Adipose tissue (tissue), 3 donors: ENCODE results near the gene NEK10. TPM values are rescaled to one million over a fixed set of nuclear protein-coding genes. Genes with fewer than 3 reads are reported as not detected.

ENCODE experiments used
- H3K27ac ChIP-seq: one replicate; pipeline ENCODE4 v1.5.1; 2013; ENCODE audit warnings: low read depth, low read length
- WGBS, 3 donors: extraction: QIAGEN DNeasy Blood & Tissue Kit; methylation state at CpG; one replicate each; pipeline ENCODE4 v1.1.7; 2013; 5-methylcytosine and 5-hydroxymethylcytosine counted together
- polyA plus RNA-seq, 3 donors: library from polyadenylated mRNA; stranded (reverse); fragments of 200-250 nt; gene quantifications; one replicate each; pipeline ENCODE4 v1.2.3, GENCODE V29; 2013
- donor health status: healthy with polysubstance abuse.
- donor health status: Bipolar disorder and iron deficiency.
- donor health status: healthy.

The NEK10 gene
- polyA plus RNA-seq, 3 donors: 0.07 to 0.34 (median 0.09) TPM

GRCh38 chr3:27279123-27279522 is 90.1 kb downstream of the NEK10 start:
- H3K27ac ChIP-seq: no peak overlapping the region
- WGBS, 3 donors: 14 to 58% (median 50%) methylated on average over 1 of the region's 1 CpG

GRCh38 chr3:27278383-27279055 is 90.7 kb downstream of the NEK10 start:
- 44 to 70% (median 61%) methylated on average over 3 of the region's 3 CpGs for WGBS, 3 donors
- no peak overlapping the region for H3K27ac ChIP-seq

GRCh38 chr3:27275441-27275990 is 93.7 kb downstream of the NEK10 start:
- no peak overlapping the region for H3K27ac ChIP-seq
- WGBS, 3 donors: 92 to 96% (median 92%) methylated on average over 5 of the region's 5 CpGs

GRCh38 chr3:27271890-27272289 is 97.3 kb downstream of the NEK10 start:
- no peak overlapping the region for H3K27ac ChIP-seq

GRCh38 chr3:27254896-27255295 is 114.3 kb downstream of the NEK10 start:
- no peak overlapping the region for H3K27ac ChIP-seq
- 76 to 82% (median 77%) methylated on average over 1 of the region's 1 CpG for WGBS, 3 donors

- H3K27ac ChIP-seq: no peak overlapping the region
- 45 to 56% (median 55%) methylated on average over 7 of the region's 7 CpGs for WGBS, 3 donors
These were observed 115.4 kb downstream of the NEK10 start for GRCh38 chr3:27253831-27254230.

GRCh38 chr3:27253391-27253790 is 115.8 kb downstream of the NEK10 start:
- H3K27ac ChIP-seq: no peak overlapping the region
- 43 to 66% (median 64%) methylated on average over 1 of the region's 1 CpG for WGBS, 3 donors

GRCh38 chr3:27252646-27253045 is 116.5 kb downstream of the NEK10 start:
- H3K27ac ChIP-seq: no peak overlapping the region

GRCh38 chr3:27244374-27244773 is 124.8 kb downstream of the NEK10 start:
- no peak overlapping the region for H3K27ac ChIP-seq
- WGBS, 3 donors: 87 to 89% (median 88%) methylated on average over 2 of the region's 2 CpGs

- no peak overlapping the region for H3K27ac ChIP-seq
These were observed 129.2 kb downstream of the NEK10 start for GRCh38 chr3:27239951-27240350.

GRCh38 chr3:27228805-27229204 is 140.4 kb downstream of the NEK10 start:
- 75 to 90% (median 78%) methylated on average over 2 of the region's 2 CpGs for WGBS, 3 donors

GRCh38 chr3:27224197-27224596 is 145.0 kb downstream of the NEK10 start:
- WGBS, 3 donors: 68 to 88% (median 73%) methylated on average over 3 of the region's 3 CpGs
- H3K27ac ChIP-seq: no peak overlapping the region

More at GRCh38 chr3:27228805-27229204, 140.4 kb downstream of the NEK10 start:
- no peak overlapping the region for H3K27ac ChIP-seq

- H3K27ac ChIP-seq: no peak overlapping the region
- 36 to 68% (median 63%) methylated on average over 1 of the region's 1 CpG for WGBS, 3 donors
These were observed 147.8 kb downstream of the NEK10 start for GRCh38 chr3:27221264-27221932.

- H3K27ac ChIP-seq: no peak overlapping the region
These were observed 149.0 kb downstream of the NEK10 start for GRCh38 chr3:27220166-27220565.

GRCh38 chr3:27219127-27219845 is 149.9 kb downstream of the NEK10 start:
- H3K27ac ChIP-seq: no peak overlapping the region
- WGBS, 3 donors: 87 to 97% (median 93%) methylated on average over 1 of the region's 1 CpG

GRCh38 chr3:27216955-27217552 is 152.1 kb downstream of the NEK10 start:
- WGBS, 3 donors: 92 to 97% (median 94%) methylated on average over 5 of the region's 5 CpGs
- H3K27ac ChIP-seq: no peak overlapping the region

- 68 to 86% (median 79%) methylated on average over 2 of the region's 2 CpGs for WGBS, 3 donors
These were observed 152.8 kb downstream of the NEK10 start for GRCh38 chr3:27216295-27216855.

GRCh38 chr3:27213450-27213849 is 155.7 kb downstream of the NEK10 start:
- WGBS, 3 donors: 74 to 83% (median 78%) methylated on average over 5 of the region's 5 CpGs
- no peak overlapping the region for H3K27ac ChIP-seq

More at GRCh38 chr3:27216295-27216855, 152.8 kb downstream of the NEK10 start:
- no peak overlapping the region for H3K27ac ChIP-seq
